Nephron progenitor cell (in vitro differentiated cells): Measurements from ENCODE around the gene ERCC6L2.

Source experiments
- DNase-seq: peaks from one replicate; pipeline ENCODE4 v3.0.0; 2021
- H3K27ac Mint-ChIP-seq: 2 replicates; pipeline ENCODE4 v1.8.0; 2021; ENCODE audit warnings: mild to moderate bottlenecking, moderate library complexity, mixed read lengths
- H3K27me3 Mint-ChIP-seq: 2 replicates; pipeline ENCODE4 v1.8.0; 2021; ENCODE audit warnings: mild to moderate bottlenecking, low read depth, mixed read lengths; ENCODE audit not compliant: poor library complexity
- H3K36me3 Mint-ChIP-seq: 2 replicates; pipeline ENCODE4 v1.8.0; 2021; ENCODE audit warnings: low read depth, mixed read lengths
- H3K4me1 Mint-ChIP-seq: 2 replicates; pipeline ENCODE4 v1.8.0; 2021; ENCODE audit warnings: mixed read lengths
- H3K4me3 Mint-ChIP-seq: 2 replicates; pipeline ENCODE4 v1.8.0; 2021; ENCODE audit warnings: mild to moderate bottlenecking, moderate library complexity, mixed read lengths
- H3K9me3 Mint-ChIP-seq: 2 replicates; pipeline ENCODE4 v1.8.0; 2021; ENCODE audit warnings: mild to moderate bottlenecking, moderate library complexity, mixed read lengths
- CTCF ChIP-seq: fragments of 200-600 bp; sonication (generic); IDR thresholded peaks from 2 replicates; pipeline ENCODE4 v1.5.0; 2021; ENCODE audit warnings: antibody characterized with exemption

The ERCC6L2 gene

GRCh38 chr9:95907794-95908193 lies 32.3 kb downstream of the ERCC6L2 start:
- no peaks in the 10 kb centered on the region for H3K27me3 Mint-ChIP-seq
- peaks cover 37% of the 10 kb centered on the region for H3K36me3 Mint-ChIP-seq
- H3K27ac Mint-ChIP-seq: no peak overlapping the region
- TF ChIP-seq CTCF: no peak
- no peaks in the 10 kb centered on the region for H3K9me3 Mint-ChIP-seq
- no peak overlapping the region for H3K4me3 Mint-ChIP-seq
- no peak for DNase-seq
- H3K4me1 Mint-ChIP-seq: peaks cover 11% of the 10 kb centered on the region

GRCh38 chr9:95910023-95910707 lies 34.7 kb downstream of the ERCC6L2 start:
- no peak overlapping the region for H3K4me3 Mint-ChIP-seq
- H3K27me3 Mint-ChIP-seq: no peaks in the 10 kb centered on the region
- TF ChIP-seq CTCF: no peak
- DNase-seq: no peak
- H3K36me3 Mint-ChIP-seq: peaks cover 38% of the 10 kb centered on the region
- H3K27ac Mint-ChIP-seq: no peak overlapping the region
- H3K9me3 Mint-ChIP-seq: no peaks in the 10 kb centered on the region
- H3K4me1 Mint-ChIP-seq: peaks cover 11% of the 10 kb centered on the region

GRCh38 chr9:95910770-95911340 lies 35.4 kb downstream of the ERCC6L2 start:
- peaks cover 11% of the 10 kb centered on the region for H3K4me1 Mint-ChIP-seq
- H3K27ac Mint-ChIP-seq: no peak overlapping the region
- DNase-seq: no peak
- no peak for TF ChIP-seq CTCF
- no peak overlapping the region for H3K4me3 Mint-ChIP-seq
- H3K27me3 Mint-ChIP-seq: no peaks in the 10 kb centered on the region
- H3K36me3 Mint-ChIP-seq: peaks cover 37% of the 10 kb centered on the region
- no peaks in the 10 kb centered on the region for H3K9me3 Mint-ChIP-seq

GRCh38 chr9:95912773-95913172 lies 37.3 kb downstream of the ERCC6L2 start:
- Mint-ChIP-seq H3K27ac (no peak overlapping the region), H3K4me3 (no peak overlapping the region), H3K36me3 (peaks cover 43% of the 10 kb centered on the region), H3K27me3 (no peaks in the 10 kb centered on the region), H3K9me3 (no peaks in the 10 kb centered on the region), H3K4me1 (peaks cover 8% of the 10 kb centered on the region)
- no peak for DNase-seq
- no peak for TF ChIP-seq CTCF

GRCh38 chr9:95920017-95920416 lies 44.5 kb downstream of the ERCC6L2 start:
- peaks cover 15% of the 10 kb centered on the region for H3K9me3 Mint-ChIP-seq
- H3K36me3 Mint-ChIP-seq: peaks cover 87% of the 10 kb centered on the region

More at GRCh38 chr9:95920017-95920416, 44.5 kb downstream of the ERCC6L2 start:
- Mint-ChIP-seq H3K27me3 (no peaks in the 10 kb centered on the region), H3K4me3 (no peak overlapping the region), H3K27ac (peak overlapping the region; percentile 13), H3K4me1 (peaks cover 16% of the 10 kb centered on the region)
- no peak for DNase-seq
- TF ChIP-seq CTCF: no peak
